CD14-positive monocyte (primary cell): Measurements from ENCODE around the gene IFI44L. TPM values are rescaled to one million over a fixed set of nuclear protein-coding genes. Genes with fewer than 3 reads are reported as not detected.

ENCODE experiments used
- DNase-seq, 3 donors: peaks; one replicate each; pipeline ENCODE4 v3.0.0-alpha.2; 2011 to 2022
- H2AFZ ChIP-seq: 2 replicates; pipeline ENCODE4 v1.6.0; 2012; ENCODE audit warnings: mild to moderate bottlenecking, low read depth, low read length, inconsistent platforms; ENCODE audit not compliant: insufficient read depth, poor library complexity, severe bottlenecking
- H3K27ac ChIP-seq, 2 donors: 1 replicate in 1 of 2; 2 replicates in 1 of 2; pipeline ENCODE4 v1.5.1; 2012 to 2013; ENCODE audit warnings: low read length in 2 of 2, control low read depth in 1 of 2, inconsistent platforms in 1 of 2, low read depth in 1 of 2, mild to moderate bottlenecking in 1 of 2
- H3K27me3 ChIP-seq, 2 donors: one replicate each; pipeline versions ENCODE4 v1.6.0 to v1.6.1; 2011 to 2013; ENCODE audit warnings: low read length in 2 of 2; ENCODE audit not compliant: control insufficient read depth in 2 of 2, insufficient read depth in 2 of 2
- H3K36me3 ChIP-seq, 2 donors: replicated peaks in 1 of 2; 1 replicate in 1 of 2; 2 replicates in 1 of 2; pipeline versions ENCODE4 v1.5.1 to v1.6.1; 2012 to 2013; ENCODE audit warnings: low read length in 2 of 2, control low read depth in 1 of 2, inconsistent platforms in 1 of 2, mild to moderate bottlenecking in 1 of 2; ENCODE audit not compliant: insufficient read depth in 2 of 2, control insufficient read depth in 1 of 2
- H3K4me1 ChIP-seq, 2 donors: 1 replicate in 1 of 2; 2 replicates in 1 of 2; pipeline versions ENCODE4 v1.5.1 to v1.6.1; 2012 to 2013; ENCODE audit warnings: low read length in 2 of 2, control low read depth in 1 of 2, inconsistent platforms in 1 of 2, mild to moderate bottlenecking in 1 of 2, moderate library complexity in 1 of 2; ENCODE audit not compliant: insufficient read depth in 2 of 2, control insufficient read depth in 1 of 2
- H3K4me2 ChIP-seq: replicated peaks from 2 replicates; pipeline ENCODE3; 2012; ENCODE audit warnings: low read length, moderate library complexity, mild to moderate bottlenecking; ENCODE audit not compliant: poor library complexity, severe bottlenecking; ENCODE audit errors: extremely low read depth
- H3K4me3 ChIP-seq, 3 experiments: fragments of 200-600 bp in 1 of 3; sonication (generic) in 1 of 3; replicated peaks in 1 of 3; 1 replicate in 2 of 3; 2 replicates in 1 of 3; pipeline ENCODE4 v1.5.1; 2011 to 2013; ENCODE audit warnings: low read length in 3 of 3, mild to moderate bottlenecking in 3 of 3, control low read depth in 2 of 3, low read depth in 2 of 3, inconsistent platforms in 1 of 3, moderate library complexity in 1 of 3
- H3K79me2 ChIP-seq: 2 replicates; pipeline ENCODE4 v1.6.0; 2012; ENCODE audit warnings: mild to moderate bottlenecking, control low read depth, inconsistent platforms, low read length, moderate library complexity; ENCODE audit not compliant: insufficient read depth
- H3K9ac ChIP-seq: 2 replicates; pipeline ENCODE4 v1.6.0; 2017; ENCODE audit warnings: low read length, mild to moderate bottlenecking; ENCODE audit not compliant: insufficient read depth, poor library complexity, severe bottlenecking
- H3K9me3 ChIP-seq, 2 donors: replicated peaks in 1 of 2; 1 replicate in 1 of 2; 2 replicates in 1 of 2; pipeline versions ENCODE4 v1.5.1 to v1.6.1; 2012 to 2013; ENCODE audit warnings: low read length in 2 of 2, control low read depth in 1 of 2; ENCODE audit not compliant: control insufficient read depth in 1 of 2, insufficient read depth in 1 of 2
- H4K20me1 ChIP-seq: 2 replicates; pipeline ENCODE4 v1.6.0; 2012; ENCODE audit warnings: mild to moderate bottlenecking, low read length, control low read depth, moderate library complexity; ENCODE audit not compliant: insufficient read depth
- H3K27ac Mint-ChIP-seq, 7 donors: one replicate each; pipeline ENCODE4 v1.8.0; 2020; ENCODE audit warnings: mild to moderate bottlenecking in 7 of 7, mixed read lengths in 7 of 7, moderate library complexity in 6 of 7, inconsistent platforms in 2 of 7
- H3K27me3 Mint-ChIP-seq, 3 donors: one replicate each; pipeline ENCODE4 v1.8.0; 2021 to 2022; ENCODE audit warnings: low read depth in 3 of 3, mild to moderate bottlenecking in 3 of 3, mixed read lengths in 3 of 3, moderate library complexity in 3 of 3, inconsistent platforms in 1 of 3
- H3K36me3 Mint-ChIP-seq, 2 donors: one replicate each; pipeline ENCODE4 v1.8.0; 2020; ENCODE audit warnings: mixed read lengths in 2 of 2, inconsistent platforms in 1 of 2, mild to moderate bottlenecking in 1 of 2
- H3K4me1 Mint-ChIP-seq: one replicate; pipeline ENCODE4 v1.8.0; 2020; ENCODE audit warnings: mild to moderate bottlenecking, mixed read lengths
- H3K4me3 Mint-ChIP-seq, 2 donors: one replicate each; pipeline ENCODE4 v1.8.0; 2020; ENCODE audit warnings: mild to moderate bottlenecking in 2 of 2, mixed read lengths in 2 of 2, moderate library complexity in 1 of 2
- H3K9me3 Mint-ChIP-seq, 7 donors: one replicate each; pipeline ENCODE4 v1.8.0; 2020 to 2022; ENCODE audit warnings: mixed read lengths in 7 of 7, mild to moderate bottlenecking in 6 of 7, moderate library complexity in 6 of 7, inconsistent platforms in 2 of 7
- CTCF ChIP-seq: fragments of 200-600 bp; IDR thresholded peaks from one replicate; pipeline ENCODE4 v1.8.0; 2022; ENCODE audit warnings: antibody characterized with exemption, mild to moderate bottlenecking
- WGBS: methylation state at CpG from one replicate; pipeline ENCODE4 v1.1.5; 2013; ENCODE audit warnings: missing lambda C conversion rate; ENCODE audit not compliant: insufficient coverage; 5-methylcytosine and 5-hydroxymethylcytosine counted together
- intact Hi-C, 2 donors: fragments of 100-400 bp; cut with micrococcal nuclease; formaldehyde crosslinking; loops; one replicate each; pipeline versions ENCODE4 v1.15.0 to v1.15.1; 2023
- polyA plus RNA-seq, 3 donors: library from polyadenylated mRNA; depleted of rRNA in 1 of 3; unstranded in 2 of 3; stranded (reverse) in 1 of 3; fragments of 300-500 nt in 2 of 3; fragments of >200 nt in 1 of 3; fragmentation: Illumina TruSeq in 2 of 3; gene quantifications; 1 replicate in 2 of 3; 2 replicates in 1 of 3; pipeline ENCODE4 v1.2.3, GENCODE V29; 2012 to 2021

IFI44L gene
- polyA plus RNA-seq, 3 donors: 8.6 to 17.4 (median 11.0) TPM

- Mint-ChIP-seq H3K27ac (no peak overlapping the region), H3K36me3 (no peaks in the 10 kb centered on the region), H3K4me3 (peak overlapping the region in 1 of 2 donors; percentile 56), H3K4me1 (peaks cover 6% of the 10 kb centered on the region), H3K27me3 (peaks cover 0 to 2% (median 1%) of the 10 kb centered on the region in 3 donors), H3K9me3 (peaks cover 0 to 4% (median 0%) of the 10 kb centered on the region in 7 donors)
- no peak overlapping the region for H3K4me2 ChIP-seq
- no peaks in the 10 kb centered on the region for H4K20me1 ChIP-seq
- TF ChIP-seq CTCF: no peak
- H3K27ac ChIP-seq: no peak overlapping the region
- no CpG with 5 or more reads among the region's 3 CpGs for WGBS
- no peaks in the 10 kb centered on the region for H3K79me2 ChIP-seq
- H3K36me3 ChIP-seq: no peaks in the 10 kb centered on the region
- H3K4me3 ChIP-seq: no peak overlapping the region
- intact Hi-C loops: loop anchor here (10.0 kb wide), 1 partner anchor 543 kb away; no protein-coding TSS in a partner anchor
- H3K27me3 ChIP-seq: no peaks in the 10 kb centered on the region
- DNase-seq: no peak
- no peaks in the 10 kb centered on the region for H3K9me3 ChIP-seq
- peak overlapping the region; percentile 8 for H2AFZ ChIP-seq
- H3K4me1 ChIP-seq: no peaks in the 10 kb centered on the region
- no peak overlapping the region for H3K9ac ChIP-seq
Observed at GRCh38 chr1:78677788-78678187, 57.5 kb downstream of the IFI44L start.

- Histone ChIP-seq H3K4me3 (no peak overlapping the region), H3K27me3 (no peaks in the 10 kb centered on the region), H3K4me1 (no peaks in the 10 kb centered on the region), H3K79me2 (no peaks in the 10 kb centered on the region), H3K36me3 (no peaks in the 10 kb centered on the region), H2AFZ (peak overlapping the region; percentile 8), H4K20me1 (no peaks in the 10 kb centered on the region), H3K9me3 (no peaks in the 10 kb centered on the region), H3K4me2 (no peak overlapping the region), H3K9ac (no peak overlapping the region), H3K27ac (no peak overlapping the region)
- no peak for TF ChIP-seq CTCF
- intact Hi-C loops: loop anchor here (10.0 kb wide), 1 partner anchor 544 kb away; no protein-coding TSS in a partner anchor
- H3K36me3 Mint-ChIP-seq: no peaks in the 10 kb centered on the region
- H3K4me1 Mint-ChIP-seq: peaks cover 6% of the 10 kb centered on the region
- no peak overlapping the region for H3K27ac Mint-ChIP-seq
- DNase-seq: no peak
- H3K4me3 Mint-ChIP-seq: peak overlapping the region in 1 of 2 donors; percentile 56
- H3K9me3 Mint-ChIP-seq: peaks cover 0 to 4% (median 0%) of the 10 kb centered on the region in 7 donors
- H3K27me3 Mint-ChIP-seq: peaks cover 0 to 2% (median 1%) of the 10 kb centered on the region in 3 donors
Observed at GRCh38 chr1:78678324-78678723, 58.1 kb downstream of the IFI44L start.
